GM18858 (cell line): ENCODE data around the gene WFIKKN2.
"Not testable (repeated sequence)": the region's sequence is repeated elsewhere in the genome, so short reads cannot be mapped to it uniquely, and the experiment has no call there.

Experiments
- ATAC-seq: cut with Tn5 transposase; IDR thresholded peaks from one replicate; pipeline ENCODE4 v1.9.1; 2021; ENCODE audit not compliant: unreplicated experiment

WFIKKN2 gene

DNA sequence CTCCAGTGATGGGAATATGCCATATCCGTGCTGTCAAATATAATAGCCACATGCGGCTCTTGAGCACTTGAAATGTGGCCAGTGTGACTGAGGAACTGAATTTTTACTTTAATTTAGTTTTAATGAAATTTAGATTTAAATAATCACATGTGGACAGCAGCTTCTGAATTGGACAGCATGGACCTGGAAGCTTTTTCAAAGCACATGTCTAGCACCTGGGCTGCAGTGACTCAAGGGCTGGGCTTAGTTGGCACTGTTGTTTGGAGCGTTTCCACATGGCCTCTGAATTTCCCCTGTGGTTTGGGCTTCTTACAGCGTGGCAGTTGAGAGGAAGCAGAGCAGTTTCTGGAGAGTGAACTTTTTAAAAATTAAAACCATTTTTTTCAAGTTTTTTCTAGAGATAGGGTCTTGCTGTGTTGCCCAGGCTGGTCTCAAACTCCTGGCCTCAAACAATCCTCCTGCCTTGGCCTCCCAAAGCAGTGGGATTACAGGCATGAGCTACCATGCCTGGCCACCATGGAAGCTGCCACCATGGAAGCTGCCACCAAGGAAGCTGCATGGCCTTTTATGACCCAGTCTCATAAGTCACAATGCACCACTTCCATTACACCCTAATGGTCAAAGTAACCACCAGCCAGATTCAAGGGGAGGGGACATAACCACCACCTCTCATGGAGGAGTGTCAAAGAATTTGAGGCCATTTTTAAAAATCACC lies 37.5 kb downstream of the WFIKKN2 start:
- ATAC-seq = no peak

GRCh38 chr17:50875074-50875473 lies 39.7 kb downstream of the WFIKKN2 start:
- ATAC-seq = no peak

- not testable (repeated sequence) for ATAC-seq
These were observed 41.7 kb downstream of the WFIKKN2 start for GRCh38 chr17:50877042-50877441.

DNA sequence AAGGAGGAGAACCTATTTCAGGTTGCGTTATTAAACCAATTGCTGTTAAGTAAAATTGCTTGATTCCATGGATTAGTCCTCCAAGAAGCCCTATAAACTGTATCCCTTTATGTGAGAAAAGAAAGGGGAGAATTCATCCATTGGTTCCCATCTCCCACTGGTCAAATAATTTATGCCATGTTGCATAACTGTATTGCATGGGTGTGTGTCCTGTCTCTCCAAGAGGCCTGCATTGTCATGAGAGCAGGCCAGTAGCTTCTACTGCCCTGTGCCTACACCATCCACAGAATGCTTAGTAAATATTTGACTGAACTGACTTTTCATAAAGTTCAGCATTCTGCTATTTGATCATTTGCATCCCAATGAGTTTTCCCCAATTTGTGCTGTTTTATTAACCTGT lies 42.5 kb downstream of the WFIKKN2 start:
- ATAC-seq = no peak

DNA sequence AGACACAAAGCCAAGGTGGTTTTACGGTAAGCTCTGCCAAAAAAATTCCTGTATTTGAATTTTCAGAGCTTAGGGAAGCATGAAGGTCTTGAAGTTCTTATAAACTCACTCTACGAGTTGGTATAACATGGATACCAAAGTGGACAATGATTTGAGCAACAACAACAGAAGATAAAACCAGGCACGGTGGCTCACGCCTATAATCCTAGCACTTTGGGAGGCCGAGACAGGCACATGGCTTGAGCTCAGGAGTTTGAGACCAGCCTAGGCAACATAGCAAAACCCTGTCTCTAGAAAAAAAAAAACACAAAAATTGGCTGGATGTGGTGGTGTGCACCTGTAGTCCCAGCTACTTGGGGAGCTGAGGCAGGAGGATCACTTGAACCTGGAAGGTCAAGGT lies 43.7 kb downstream of the WFIKKN2 start:
- ATAC-seq = no peak

DNA sequence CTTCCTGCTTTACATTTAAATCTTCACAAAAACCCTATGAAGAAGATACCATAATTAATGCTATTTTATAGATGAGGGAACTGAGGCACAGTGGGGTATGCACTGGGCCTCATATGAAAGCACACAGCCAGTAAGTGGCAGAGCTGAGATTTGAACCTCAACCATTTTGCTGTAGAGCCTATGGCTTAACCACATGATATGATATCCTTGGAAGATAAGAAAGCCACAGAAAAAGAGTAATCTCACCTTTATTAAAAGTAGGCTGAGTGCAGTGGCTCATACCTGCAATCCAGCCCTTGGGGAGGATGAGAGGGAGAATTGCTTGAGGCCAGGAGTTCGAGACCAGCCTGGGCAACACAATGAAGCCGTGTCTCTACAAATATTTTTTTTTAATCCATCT lies 45.8 kb downstream of the WFIKKN2 start:
- ATAC-seq = no peak

GRCh38 chr17:50882851-50883250 lies 47.5 kb downstream of the WFIKKN2 start:
- ATAC-seq = no peak

DNA sequence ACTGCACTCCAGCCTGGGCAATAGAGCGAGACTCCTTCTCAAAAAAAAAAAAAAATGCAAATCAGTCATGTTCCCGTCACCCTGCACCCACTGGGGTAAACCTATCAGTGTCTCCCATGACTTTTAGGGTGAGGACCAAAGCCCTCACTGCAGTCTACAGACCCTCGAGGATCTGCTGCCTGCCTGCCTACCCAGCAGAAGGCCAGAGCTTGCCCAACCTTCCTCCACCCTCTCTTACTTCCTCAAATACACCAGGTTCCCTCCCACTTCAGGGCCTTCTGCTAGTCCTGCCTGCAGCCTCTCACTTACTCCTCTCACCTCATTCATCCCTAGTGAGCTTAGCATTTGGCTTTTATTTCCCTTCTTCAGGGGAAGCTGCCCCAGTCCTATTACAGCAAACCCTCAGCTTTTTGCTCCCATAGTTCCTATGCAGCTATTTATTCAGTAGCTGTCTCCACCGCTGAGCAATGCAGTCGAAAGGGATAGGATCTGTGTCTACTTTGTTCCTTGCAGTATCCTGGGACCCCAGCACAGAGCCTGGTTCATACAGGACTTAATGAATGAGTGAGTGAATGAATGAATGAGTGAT lies 48.6 kb downstream of the WFIKKN2 start:
- ATAC-seq = no peak

- no peak for ATAC-seq
These were observed 49.3 kb downstream of the WFIKKN2 start for GRCh38 chr17:50884439-50885311.

GRCh38 chr17:50887705-50888245 lies 52.4 kb downstream of the WFIKKN2 start:
- no peak for ATAC-seq

DNA sequence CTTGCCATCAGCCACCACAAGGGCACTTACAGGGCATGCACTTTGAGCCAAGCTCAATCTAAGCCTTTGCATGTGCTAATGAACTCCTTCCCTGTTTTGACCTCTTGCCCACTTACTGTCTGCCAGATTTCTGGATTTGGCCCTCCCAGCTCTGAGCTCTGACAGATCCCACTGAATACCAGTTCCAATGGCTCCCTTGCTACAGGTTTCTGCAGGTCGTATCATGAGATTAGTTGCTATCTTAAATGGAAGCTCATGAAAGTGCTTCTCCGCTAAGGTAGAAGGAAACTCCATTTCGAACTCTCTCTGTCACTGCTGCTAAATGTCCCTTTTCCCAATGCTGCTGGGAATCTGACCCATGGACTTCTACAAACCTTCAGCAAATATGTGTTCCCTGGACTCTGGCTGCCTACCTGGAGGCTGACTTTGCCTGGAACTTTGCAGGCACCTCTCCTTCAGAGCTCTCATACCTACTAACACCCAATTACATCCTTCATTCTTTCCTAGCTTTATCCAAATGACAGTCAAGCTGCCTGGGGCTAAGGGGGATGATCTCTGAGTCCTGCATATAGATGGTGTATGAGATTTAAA lies 54.2 kb downstream of the WFIKKN2 start:
- ATAC-seq = no peak

DNA sequence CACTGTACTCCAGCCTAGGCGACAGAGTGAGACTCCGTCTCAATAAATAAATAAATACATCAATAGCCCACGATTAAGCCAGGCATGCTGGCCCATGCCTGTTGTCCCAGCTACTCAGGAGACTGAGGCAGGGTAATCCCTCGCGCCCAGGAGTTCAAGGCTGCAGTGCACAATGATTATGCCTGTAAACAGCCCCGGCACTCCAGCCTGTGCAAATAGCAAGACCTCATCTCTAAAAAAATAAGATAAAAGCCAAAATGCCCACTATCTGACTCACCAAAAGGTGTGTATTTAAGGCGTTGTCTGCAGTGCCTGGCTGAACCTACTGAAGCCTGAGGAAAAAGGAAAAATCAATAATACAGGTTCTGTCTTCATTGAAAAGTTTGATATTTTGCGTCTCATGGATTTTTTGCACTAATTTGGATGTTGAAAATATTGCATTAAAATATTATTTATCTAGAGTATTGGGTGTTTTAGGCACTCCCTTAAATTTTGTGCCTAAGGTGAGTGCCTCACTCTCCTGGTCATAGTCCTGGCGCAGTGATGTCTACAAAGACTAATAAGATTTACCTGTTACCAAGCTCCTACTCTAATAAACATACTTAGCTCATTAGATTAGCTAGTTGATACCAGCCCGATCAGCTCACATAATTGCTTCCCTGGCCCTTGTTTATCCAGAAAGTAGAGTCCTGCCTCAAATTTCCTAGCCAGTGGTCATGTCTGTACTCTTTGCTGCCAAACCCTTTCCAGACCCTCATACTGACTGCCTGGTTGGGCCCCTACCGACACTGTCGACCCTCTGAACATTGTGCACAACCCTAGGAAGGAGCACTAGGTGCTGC lies 55.5 kb downstream of the WFIKKN2 start:
- ATAC-seq = no peak

DNA sequence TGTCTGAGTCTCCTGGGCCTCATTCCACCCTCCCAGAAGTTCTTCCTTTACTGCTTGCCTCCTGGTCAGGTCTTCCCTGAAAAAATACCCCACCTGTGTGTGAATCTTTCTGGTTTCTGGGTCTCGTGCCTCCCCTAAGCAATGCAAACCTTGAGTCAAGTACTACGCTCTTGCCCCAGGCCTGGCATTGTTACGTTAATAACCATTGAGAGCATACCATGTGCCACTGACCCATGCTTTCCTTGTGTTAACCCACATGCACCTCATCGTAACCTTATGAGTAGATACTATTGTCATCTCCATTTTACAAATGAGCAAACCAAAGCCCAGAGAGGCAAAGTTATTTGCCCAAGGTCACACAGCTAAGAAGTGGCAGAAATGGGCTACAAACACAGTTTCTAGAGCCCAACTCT lies 56.2 kb downstream of the WFIKKN2 start:
- no peak for ATAC-seq
